ES-I3 (cell line): ENCODE data around the gene TMEM39B.
"Not testable (repeated sequence)": the region's sequence is repeated elsewhere in the genome, so short reads cannot be mapped to it uniquely, and the experiment has no call there.

Experiments used
- H3K36me3 ChIP-seq: 2 replicates; pipeline ENCODE4 v1.6.1; 2013; ENCODE audit warnings: mild to moderate bottlenecking, low read length, control low read depth, moderate library complexity; ENCODE audit not compliant: insufficient read depth
- H3K4me1 ChIP-seq: 2 replicates; pipeline ENCODE4 v1.6.1; 2013; ENCODE audit warnings: mild to moderate bottlenecking, control low read depth, low read length; ENCODE audit not compliant: insufficient read depth
- H3K9ac ChIP-seq: 2 replicates; pipeline ENCODE4 v1.6.1; 2013; ENCODE audit warnings: low read depth, mild to moderate bottlenecking, low read length, moderate library complexity
- H3K9me3 ChIP-seq: 2 replicates; pipeline ENCODE4 v1.6.1; 2013; ENCODE audit warnings: mild to moderate bottlenecking, low read length, moderate library complexity; ENCODE audit not compliant: control insufficient read depth, insufficient read depth

The TMEM39B gene

DNA sequence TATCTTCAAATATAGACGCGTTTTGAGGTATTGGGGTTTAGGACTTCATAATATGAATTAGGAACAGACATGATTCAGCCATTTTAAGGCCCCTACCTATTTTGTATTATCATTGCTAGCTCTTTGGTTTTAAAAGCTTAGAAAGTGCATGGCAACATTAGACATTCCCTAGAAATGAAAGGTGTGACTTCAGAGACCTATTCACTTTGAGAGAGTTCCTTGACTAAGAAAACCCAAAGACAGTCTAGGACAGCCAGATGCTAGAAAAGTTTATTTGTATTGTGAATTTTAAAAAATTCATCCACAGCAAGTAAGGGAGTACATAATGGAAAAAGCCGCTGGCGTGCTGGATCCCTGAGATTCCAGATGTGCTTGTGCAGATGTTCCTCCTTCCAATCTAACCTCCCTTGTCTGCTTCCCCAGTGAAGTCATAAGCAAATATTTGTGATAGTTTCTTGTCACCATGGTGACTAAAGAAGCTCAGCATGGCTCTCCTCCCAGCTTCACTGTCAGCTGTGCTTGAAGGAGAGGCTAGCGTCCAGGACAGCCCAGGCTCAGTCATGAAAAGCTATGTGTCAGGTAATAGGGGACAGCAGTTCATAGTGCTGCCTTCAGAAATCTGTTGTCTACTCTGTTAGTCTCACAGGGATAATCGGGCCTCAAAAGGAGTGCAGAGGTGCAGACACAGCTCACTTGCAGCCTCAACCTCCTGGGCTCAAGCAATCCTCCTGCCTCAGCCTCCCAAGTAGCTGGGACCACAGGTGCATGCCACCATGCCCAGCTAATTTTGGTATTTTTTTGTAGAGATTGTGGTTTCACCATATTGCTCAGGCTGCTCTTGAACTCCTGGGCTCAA lies 69.9 kb downstream of the TMEM39B start:
- Histone ChIP-seq H3K4me1 (peaks cover 7% of the 10 kb centered on the region), H3K36me3 (no peaks in the 10 kb centered on the region), H3K9me3 (no peaks in the 10 kb centered on the region), H3K9ac (no peak overlapping the region)

DNA sequence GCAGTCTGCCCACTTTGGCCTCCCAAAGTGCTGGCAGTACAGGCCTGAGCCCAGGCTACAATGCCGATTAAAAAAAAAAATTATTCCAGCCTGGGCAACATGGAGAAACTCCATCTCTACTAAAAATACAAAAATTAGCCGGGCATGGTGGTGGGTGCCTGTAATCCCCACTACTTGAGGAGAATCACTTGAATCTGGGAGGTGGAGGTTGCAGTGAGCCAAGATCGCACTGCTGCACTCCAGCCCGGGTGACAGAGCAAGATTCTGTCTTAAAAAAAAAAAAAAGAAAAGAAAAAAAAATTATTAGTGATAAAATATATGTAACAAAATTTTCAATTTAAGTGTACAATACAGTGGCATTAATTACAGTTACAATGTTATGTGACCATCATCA lies 70.6 kb downstream of the TMEM39B start:
- not testable (repeated sequence) for H3K4me1 ChIP-seq, H3K9me3 ChIP-seq, H3K36me3 ChIP-seq, H3K9ac ChIP-seq

DNA sequence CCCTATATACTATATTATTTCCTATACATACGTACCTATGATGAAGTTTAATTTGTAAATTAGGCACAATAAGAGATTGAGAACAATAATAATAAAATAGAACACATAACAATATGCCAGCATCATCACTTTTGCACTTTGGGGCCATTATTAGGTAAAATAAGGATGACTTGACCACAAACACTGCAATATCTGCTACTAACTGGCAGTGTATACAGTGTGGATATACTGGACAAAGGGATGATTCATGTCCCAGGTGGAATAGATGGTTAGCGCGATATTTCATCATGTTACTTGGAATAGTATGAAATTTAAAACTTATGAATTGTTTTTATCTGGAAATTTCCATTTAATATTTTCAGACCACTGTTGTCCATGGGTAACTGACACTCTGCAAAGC lies 71.3 kb downstream of the TMEM39B start:
- Histone ChIP-seq H3K9me3 (no peaks in the 10 kb centered on the region), H3K4me1 (peaks cover 1% of the 10 kb centered on the region), H3K36me3 (no peaks in the 10 kb centered on the region), H3K9ac (no peak overlapping the region)

DNA sequence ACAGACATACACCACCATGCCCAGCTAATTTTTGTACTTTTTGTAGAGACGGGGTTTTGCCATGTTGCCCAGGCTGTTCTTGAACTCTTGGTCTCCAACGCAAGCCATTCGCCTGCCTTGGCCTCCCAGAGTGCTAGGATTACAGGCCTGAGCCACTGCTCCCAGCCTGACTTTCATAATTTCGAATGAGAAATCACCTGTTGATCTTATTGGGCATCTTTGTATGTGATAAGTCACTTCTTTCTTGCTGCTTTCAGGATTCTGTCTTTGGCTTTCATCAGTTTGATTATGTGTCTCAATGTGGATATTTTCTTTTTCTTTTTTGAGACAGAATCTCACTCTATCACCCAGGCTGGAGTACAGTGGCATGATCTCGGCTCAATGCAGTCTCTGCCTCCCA lies 75.1 kb downstream of the TMEM39B start:
- not testable (repeated sequence) for H3K36me3 ChIP-seq, H3K9ac ChIP-seq, H3K4me1 ChIP-seq, H3K9me3 ChIP-seq

DNA sequence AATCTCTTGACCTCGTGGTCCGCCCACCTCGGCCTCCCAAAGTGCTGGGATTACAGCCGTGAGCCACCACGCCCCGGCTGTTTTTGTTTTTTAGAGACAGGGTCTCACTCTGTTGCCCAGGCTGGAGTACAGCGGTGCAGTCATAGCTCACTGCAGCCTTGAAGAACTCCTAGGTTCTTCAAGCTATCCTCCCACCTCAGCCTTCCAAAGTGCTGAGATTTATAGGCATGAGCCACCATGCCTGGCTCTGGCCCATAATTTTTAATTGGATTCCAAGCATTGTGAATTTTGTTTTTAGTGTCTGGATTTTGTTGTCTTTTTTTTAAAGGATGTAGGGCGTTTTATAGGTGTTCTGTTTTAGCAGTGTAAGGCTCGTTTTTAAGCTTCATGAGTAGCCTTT lies 78.1 kb downstream of the TMEM39B start:
- peaks cover 4% of the 10 kb centered on the region for H3K36me3 ChIP-seq
- no peak overlapping the region for H3K9ac ChIP-seq
- H3K4me1 ChIP-seq = no peaks in the 10 kb centered on the region; the same call in 1 of the 2 replicates
- H3K9me3 ChIP-seq = no peaks in the 10 kb centered on the region

DNA sequence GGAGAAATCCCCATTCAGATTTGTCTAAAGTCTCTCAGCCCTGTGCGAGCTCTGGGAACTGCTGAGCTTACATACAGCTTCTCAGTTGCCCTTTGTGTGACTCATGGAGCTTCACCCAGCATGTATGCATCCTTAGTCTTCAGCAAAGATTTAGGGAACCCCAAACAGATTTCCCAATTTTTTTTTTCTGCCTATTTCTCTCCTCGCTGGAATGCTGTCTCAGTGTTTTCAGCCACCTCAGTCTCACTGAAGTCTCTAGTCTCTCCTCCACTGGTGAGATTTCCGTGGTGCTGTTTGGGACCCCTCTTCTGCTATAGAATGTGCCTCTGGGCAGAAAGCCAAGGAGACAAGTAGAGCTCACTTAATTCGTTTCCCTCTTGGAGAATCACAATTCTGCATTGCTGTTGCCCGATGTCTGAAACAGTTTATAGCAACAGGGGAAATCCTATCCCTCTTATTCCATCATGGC lies 78.6 kb downstream of the TMEM39B start:
- Histone ChIP-seq H3K9me3 (no peaks in the 10 kb centered on the region), H3K9ac (no peak overlapping the region), H3K4me1 (no peaks in the 10 kb centered on the region; the same call in 1 of the 2 replicates), H3K36me3 (peaks cover 9% of the 10 kb centered on the region)
